Ovary (tissue), 3 donors: ENCODE measurements around the gene DAB1.

Experiments
- EP300 ChIP-seq: sonication (generic); formaldehyde crosslinking; IDR thresholded peaks from one replicate; pipeline ENCODE4 v1.6.1; 2017; ENCODE audit warnings: antibody characterized with exemption
- TF ChIP-seq, protein P1 (sequence below), 3 donors: fragments of 450-650 bp in 2 of 3; fragments of 200-600 bp in 1 of 3; IDR thresholded peaks; one replicate each; pipeline versions ENCODE4 v1.5.1 to v1.8.0; 2016 to 2022; ENCODE audit warnings: antibody characterized with exemption in 3 of 3, mild to moderate bottlenecking in 1 of 3
- donor health status: DM: no; HTN: no; CAD: no.

DNA sequence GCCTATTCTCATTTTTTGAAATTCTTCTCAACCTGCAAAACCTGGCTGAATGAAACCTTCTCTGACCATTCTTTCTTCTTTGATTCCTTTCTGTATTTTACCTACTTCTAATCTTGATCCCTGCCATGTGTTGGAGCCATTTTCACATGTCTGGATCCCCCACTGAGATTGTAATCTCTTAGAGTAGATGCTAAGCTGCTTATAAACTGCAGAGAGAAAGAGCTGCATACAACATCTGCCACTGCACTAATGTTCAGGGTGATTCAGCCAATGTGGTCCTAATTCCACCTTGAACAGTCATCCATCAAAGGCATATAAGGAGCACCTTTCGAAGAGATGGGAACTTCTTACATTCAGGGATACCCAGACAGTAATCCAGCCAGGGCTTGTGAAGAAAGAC is 16.2 kb upstream of the DAB1 start:
- no peak for TF ChIP-seq EP300
- TF ChIP-seq, protein P1, sequence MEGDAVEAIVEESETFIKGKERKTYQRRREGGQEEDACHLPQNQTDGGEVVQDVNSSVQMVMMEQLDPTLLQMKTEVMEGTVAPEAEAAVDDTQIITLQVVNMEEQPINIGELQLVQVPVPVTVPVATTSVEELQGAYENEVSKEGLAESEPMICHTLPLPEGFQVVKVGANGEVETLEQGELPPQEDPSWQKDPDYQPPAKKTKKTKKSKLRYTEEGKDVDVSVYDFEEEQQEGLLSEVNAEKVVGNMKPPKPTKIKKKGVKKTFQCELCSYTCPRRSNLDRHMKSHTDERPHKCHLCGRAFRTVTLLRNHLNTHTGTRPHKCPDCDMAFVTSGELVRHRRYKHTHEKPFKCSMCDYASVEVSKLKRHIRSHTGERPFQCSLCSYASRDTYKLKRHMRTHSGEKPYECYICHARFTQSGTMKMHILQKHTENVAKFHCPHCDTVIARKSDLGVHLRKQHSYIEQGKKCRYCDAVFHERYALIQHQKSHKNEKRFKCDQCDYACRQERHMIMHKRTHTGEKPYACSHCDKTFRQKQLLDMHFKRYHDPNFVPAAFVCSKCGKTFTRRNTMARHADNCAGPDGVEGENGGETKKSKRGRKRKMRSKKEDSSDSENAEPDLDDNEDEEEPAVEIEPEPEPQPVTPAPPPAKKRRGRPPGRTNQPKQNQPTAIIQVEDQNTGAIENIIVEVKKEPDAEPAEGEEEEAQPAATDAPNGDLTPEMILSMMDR (IDR thresholded peaks at IDR 0.05), result no peak
